GM18909 (cell line): ENCODE measurements around the gene CD48.
"Not testable (repeated sequence)": the region's sequence is repeated elsewhere in the genome, so short reads cannot be mapped to it uniquely, and the experiment has no call there.

ENCODE experiments used
- ATAC-seq: cut with Tn5 transposase; IDR thresholded peaks from one replicate; pipeline ENCODE4 v1.9.1; 2021; ENCODE audit warnings: mild to moderate bottlenecking; ENCODE audit not compliant: unreplicated experiment, poor library complexity

The CD48 gene

GRCh38 chr1:160742428-160743127 is 31.0 kb upstream of the CD48 start:
- ATAC-seq: no peak

DNA sequence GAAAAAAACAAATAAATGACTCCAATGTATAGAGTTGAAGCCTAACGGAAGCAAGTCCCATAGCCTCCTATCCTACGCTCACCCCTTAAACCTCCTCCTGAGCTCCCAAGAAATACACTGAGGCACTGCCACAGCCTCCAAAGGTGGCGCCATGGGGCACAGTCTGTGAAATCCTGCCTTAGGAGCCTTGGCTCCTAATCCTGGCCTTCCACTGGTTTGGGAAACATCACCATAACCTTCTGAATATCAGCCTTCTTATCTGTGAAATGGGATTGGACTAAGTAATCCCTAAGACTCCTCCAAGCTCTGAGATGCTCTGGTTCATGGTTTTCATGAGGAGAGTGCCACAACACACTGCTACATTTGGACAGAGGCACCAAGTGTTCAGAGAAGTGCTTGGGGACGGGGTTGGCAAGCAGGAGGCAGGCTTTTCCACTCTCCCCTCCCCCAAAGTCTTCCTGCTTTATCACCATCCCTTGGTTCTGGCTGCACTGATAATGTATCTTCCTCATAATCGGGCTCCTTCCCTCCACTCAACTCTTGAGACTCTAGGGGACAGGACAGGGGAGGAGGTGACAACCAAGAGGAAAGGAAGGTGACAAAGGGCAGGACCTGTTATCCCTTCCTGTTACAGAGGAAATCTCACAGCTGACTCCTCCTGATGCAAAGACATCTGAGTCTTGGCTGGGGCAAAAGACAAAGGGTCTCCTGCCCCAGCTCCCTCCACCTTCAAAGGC is 30.2 kb upstream of the CD48 start:
- ATAC-seq: no peak

- ATAC-seq: no peak
Observed at GRCh38 chr1:160741092-160741501, 29.5 kb upstream of the CD48 start.

DNA sequence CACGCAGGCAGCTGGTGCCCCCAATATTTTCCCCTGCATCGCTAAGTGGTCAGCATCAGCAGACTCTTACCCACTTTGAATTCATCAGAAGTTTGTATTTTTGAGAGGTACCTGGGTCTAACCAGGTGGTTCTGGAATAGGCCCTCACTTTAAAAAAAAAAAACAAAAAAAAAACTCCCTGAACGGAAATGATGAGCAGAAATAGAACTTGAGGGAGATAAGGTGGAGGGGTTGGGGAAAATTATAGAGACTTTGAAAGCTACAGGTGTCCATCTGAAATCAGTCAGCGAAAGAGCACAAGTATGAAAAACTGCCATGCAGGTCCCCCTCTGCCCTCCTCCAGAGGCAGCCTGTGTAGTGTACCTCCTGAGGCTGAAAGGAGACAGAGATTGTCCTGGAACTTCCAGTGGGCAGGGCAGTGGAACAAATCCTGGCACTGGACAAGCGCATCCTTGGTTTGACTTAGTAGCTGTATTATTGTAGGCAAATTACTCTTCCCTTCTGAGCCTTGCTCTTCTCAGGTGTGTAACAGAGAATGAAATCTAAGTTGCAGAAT is 28.6 kb upstream of the CD48 start:
- ATAC-seq: no peak

GRCh38 chr1:160739098-160739511 is 27.5 kb upstream of the CD48 start, which contains the start of gene SLAMF7:
SLAMF7 (plus strand) TSS chr1:160739247; CDS start chr1:160739302, 55 bp downstream.
- peak; percentile 69 for ATAC-seq

DNA sequence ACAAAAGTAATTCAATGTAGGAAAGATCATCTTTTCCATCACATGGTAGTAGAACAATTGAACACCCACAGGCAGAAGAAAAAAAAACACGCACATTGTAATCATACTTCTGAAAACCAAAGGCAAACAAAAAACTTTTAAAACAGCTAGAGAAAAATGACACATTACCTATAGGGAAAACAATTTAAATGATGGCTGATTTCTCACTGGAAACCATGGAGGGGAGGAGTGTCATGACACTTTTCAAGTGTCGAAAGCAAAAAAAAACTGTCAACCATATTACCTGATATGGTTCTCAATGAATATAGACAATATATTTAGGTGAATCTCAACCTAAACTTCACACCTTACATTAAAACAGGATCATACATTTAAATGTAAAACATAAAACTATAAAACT is 26.6 kb upstream of the CD48 start:
- ATAC-seq: no peak

DNA sequence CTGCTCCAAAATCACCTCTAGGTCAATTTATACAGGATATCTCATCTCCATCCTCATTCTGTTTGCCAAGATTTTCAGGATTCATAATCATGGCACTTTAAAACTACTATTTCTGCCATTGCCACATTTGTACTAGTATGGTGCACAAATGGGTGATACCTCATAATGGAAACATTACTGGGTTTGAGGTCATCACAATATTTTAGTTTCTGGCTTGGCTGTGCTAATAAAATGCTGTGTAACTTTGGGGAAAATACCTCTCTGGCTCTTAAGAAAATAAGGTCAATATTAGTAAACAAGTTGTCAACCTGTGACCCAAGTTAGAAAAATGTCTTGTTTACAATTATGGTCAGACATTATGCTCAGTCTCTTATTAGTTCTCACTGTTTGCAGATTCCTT is 22.7 kb upstream of the CD48 start:
- ATAC-seq: no peak

DNA sequence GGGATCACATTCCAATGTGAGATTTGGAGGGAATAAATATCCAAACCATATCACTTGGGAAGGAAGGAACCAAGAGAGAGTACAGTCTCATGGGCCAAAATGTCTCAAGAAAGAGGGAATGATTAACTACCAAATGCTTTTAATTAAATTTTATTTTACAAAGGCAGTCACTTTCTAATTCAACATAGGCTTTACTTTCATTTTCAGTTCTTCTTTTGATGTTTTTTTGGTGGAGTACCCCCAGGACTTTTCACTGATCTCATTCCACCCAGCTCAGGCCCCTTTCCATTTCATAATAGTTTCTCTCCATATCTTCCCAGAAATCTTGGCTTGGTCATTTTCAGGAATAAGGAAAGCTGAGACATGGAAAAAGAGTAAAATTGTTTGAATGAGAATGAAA is 22.3 kb upstream of the CD48 start:
- no peak for ATAC-seq

- ATAC-seq: peak; percentile 58
Observed at GRCh38 chr1:160731990-160732389, 20.4 kb upstream of the CD48 start.

DNA sequence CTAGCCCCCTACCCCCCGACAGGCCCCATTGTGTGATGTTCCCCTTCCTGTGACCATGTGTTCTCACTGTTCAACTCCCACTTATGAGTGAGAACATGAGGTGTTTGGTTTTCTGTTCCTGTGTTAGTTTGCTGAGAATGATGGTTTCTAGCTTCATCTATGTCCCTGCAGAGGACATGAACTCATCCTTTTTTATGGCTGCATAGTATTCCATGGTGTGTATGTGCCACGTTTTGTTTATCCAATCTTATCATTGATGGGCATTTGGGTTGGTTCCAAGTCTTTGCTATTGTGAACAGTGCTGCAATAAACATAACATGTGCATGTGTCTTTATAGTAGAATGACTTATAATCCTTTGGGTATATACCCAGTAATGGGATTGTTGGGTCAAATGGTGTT is 19.9 kb upstream of the CD48 start:
- not testable (repeated sequence) for ATAC-seq

DNA sequence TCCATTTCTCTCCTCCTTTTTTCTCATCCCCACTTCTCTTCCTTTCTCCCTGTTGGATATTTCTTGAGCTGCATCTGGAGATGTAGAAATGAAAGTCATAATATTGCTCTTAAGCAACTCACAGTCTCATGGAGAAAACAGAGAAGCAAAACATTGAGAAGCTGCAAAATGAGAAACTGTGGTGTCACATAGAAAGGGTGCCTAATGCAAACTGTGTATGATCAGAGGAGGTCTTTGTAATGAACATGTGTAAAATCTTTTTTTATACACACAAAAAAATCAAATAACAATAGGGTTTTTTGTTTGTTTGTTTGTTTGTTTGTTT is 15.7 kb upstream of the CD48 start:
- no peak for ATAC-seq

DNA sequence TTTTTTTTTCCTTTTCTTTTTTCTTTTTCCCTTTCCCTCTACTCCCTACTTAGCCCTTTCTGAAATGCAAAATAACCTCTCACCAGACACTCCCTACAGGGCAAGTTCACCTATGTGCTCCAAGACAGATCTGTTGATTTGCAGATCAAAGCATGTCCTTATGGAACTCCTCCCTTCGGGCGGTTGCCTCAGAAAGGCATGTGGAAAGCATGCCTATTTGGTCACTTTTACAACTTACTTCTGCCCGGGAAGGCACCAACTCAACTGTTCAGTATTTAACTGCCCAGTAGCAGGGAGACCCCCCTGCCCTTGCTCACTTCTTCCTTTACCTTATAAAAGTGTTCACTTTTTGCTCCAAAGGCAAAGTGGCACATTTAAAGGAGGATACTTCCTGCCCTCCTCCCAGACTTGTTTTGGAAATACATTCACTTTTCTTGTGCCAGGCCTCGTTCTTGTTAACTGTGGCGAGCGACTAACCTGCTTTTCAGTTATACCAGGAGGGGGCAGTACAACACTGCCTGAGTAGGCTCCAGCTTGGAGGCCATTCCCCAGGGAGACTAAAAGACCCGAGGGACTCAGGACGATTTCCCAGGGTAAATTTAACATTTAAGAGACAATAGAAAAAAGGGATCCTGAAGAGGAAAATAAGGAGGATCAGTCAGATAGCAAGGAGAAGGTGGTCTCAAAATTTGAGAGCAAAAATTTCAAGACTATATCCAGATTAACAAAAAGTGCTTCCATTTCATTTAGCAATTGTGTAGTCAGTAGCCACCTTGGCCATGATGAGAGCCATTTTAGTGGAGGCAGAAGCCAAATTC is 15.1 kb upstream of the CD48 start:
- peak; percentile 79 for ATAC-seq

- ATAC-seq: peak; percentile 35
Observed at GRCh38 chr1:160726114-160726497, 14.5 kb upstream of the CD48 start.

DNA sequence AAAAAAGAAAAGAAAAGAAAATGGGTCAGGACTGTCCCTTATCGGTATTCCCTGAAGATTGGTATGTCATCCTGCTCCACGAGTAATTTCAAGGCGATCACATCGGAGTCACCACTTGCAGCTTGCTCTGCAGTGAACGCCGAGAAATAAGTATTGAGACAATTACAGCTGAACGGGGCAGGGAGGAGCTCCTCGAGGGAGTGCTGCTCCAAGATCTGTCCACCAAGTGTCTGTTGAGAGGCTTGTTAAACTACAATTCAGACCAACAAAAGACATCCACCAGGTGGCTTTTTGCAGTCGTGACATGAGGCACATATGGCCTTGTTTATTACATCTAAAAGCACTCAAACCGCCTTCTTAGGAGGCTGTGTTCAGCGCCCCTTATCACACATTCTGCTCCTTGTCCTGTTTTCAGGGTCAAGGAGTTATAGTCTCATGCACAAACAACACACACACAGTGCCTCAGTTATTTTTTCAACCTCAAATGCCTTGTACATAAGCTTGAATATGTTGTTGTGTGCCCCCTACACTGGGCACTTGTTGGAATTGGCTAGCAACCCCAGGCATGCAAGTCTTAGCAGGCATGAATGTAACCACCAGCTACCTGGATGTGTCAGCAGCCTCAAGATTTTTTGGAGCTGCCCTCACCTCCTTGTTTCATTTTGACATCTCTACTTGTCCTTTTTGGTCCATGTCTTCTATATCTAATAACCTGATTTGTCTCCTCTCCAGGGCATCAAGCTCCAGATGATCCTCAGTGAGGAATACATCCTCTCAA is 13.0 kb upstream of the CD48 start:
- no peak for ATAC-seq

GRCh38 chr1:160723332-160723731 is 11.7 kb upstream of the CD48 start:
- ATAC-seq: no peak

DNA sequence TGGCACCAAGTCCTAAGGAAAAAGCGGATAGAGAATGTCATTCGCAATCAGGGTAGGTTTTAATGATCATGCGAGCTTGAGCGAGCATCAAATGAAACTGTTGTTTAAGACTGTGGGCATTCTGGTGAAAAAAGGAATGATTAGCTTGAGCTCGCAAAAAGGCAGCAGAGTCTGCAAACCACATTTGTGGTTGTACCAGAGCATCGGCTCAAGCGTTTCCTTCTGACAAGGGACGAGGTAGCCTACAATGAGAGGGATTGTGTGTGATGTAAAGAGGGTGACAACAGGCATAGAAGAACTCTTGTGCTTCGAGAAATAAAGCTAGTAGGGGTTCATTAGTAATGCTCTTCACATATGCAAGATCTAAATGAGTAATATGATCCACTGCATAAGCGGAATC is 11.1 kb upstream of the CD48 start:
- no peak for ATAC-seq

DNA sequence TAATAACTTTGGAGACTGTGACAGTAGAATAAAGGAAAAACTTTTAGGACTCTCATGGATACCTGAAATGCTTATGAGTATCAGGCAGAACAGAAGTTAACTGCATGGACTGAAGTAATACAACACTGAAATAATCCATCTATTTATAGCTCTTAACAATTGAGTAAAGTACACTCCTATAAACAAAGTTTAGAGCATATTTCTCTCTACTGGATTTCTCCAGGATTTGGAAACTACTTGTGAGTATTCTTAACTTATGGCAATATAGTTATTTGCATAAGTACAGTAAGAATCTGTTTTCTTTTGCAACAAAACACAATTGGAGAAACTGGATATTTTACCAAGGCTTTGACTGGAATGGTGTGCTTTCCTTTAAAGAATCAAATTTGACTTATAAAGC is 9.9 kb upstream of the CD48 start:
- ATAC-seq: no peak

- no peak for ATAC-seq
Observed at GRCh38 chr1:160720356-160721085, 8.9 kb upstream of the CD48 start.

GRCh38 chr1:160718210-160718609 is 6.6 kb upstream of the CD48 start:
- no peak for ATAC-seq

- ATAC-seq: no peak
Observed at GRCh38 chr1:160717306-160717705, 5.7 kb upstream of the CD48 start.
